ENCODE results near the gene HSPB3.

HSPB3 gene

DNA sequence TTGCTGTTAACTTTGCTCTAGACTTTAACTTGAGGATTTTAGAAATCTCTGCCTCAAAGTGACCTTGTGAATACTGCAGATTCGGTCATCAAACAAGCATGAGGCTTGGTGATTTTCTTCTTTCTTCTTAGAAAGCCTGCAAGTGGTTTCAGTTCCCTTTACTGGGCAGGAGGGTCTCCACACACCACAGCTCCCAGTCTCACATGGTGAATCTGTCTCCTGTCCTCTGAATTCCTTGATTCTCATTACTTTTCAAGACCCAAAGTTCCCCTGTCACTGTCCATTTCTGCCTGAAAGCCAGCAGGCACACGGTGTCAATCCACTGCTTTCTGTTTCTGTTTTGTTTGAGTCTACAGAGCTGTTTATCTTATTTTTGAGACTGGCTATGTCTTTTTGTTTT is 14.1 kb downstream of the HSPB3 start:
- no peaks in the 10 kb centered on the region for H3K9me3 ChIP-seq
- H3K27ac ChIP-seq = no peak overlapping the region
- TF ChIP-seq, protein P1, sequence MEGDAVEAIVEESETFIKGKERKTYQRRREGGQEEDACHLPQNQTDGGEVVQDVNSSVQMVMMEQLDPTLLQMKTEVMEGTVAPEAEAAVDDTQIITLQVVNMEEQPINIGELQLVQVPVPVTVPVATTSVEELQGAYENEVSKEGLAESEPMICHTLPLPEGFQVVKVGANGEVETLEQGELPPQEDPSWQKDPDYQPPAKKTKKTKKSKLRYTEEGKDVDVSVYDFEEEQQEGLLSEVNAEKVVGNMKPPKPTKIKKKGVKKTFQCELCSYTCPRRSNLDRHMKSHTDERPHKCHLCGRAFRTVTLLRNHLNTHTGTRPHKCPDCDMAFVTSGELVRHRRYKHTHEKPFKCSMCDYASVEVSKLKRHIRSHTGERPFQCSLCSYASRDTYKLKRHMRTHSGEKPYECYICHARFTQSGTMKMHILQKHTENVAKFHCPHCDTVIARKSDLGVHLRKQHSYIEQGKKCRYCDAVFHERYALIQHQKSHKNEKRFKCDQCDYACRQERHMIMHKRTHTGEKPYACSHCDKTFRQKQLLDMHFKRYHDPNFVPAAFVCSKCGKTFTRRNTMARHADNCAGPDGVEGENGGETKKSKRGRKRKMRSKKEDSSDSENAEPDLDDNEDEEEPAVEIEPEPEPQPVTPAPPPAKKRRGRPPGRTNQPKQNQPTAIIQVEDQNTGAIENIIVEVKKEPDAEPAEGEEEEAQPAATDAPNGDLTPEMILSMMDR (IDR thresholded peaks at IDR 0.05) = no peak
- H3K27me3 ChIP-seq = no peaks in the 10 kb centered on the region
- H3K4me1 ChIP-seq (ENCODE audit: control insufficient read depth in 1 of 2, insufficient read depth in 1 of 2, low read depth in 1 of 2, low read length in 1 of 2) = no peaks in the 10 kb centered on the region
- H3K36me3 ChIP-seq = no peaks in the 10 kb centered on the region
- H3K4me3 ChIP-seq (ENCODE audit: low read depth in 1 of 2, low read length in 1 of 2) = no peak overlapping the region

DNA sequence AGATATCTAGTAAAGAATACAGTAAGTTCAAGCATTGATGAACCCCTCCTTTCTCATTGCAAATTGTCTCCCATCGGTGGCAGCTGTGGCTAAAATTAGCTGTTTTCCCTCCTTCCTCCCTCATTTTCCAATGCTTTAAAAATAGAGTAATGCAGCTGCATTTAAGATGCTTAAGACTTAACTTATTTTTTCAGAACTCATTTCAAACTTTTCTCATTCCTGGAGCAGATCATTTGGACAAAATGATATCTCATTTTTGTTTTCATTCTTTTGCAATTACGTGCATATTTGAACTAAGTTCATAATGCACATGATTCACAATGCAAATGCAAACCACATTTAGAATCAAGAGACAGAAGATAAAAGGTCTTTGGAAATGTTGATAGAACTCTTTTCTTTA is 14.6 kb downstream of the HSPB3 start:
- Histone ChIP-seq H3K4me3 (ENCODE audit: low read depth in 1 of 2, low read length in 1 of 2) (no peak overlapping the region), H3K4me1 (ENCODE audit: control insufficient read depth in 1 of 2, insufficient read depth in 1 of 2, low read depth in 1 of 2, low read length in 1 of 2) (no peaks in the 10 kb centered on the region), H3K9me3 (no peaks in the 10 kb centered on the region), H3K36me3 (no peaks in the 10 kb centered on the region), H3K27ac (no peak overlapping the region), H3K27me3 (no peaks in the 10 kb centered on the region)
- TF ChIP-seq, protein P1 (IDR thresholded peaks at IDR 0.05) = no peak

DNA sequence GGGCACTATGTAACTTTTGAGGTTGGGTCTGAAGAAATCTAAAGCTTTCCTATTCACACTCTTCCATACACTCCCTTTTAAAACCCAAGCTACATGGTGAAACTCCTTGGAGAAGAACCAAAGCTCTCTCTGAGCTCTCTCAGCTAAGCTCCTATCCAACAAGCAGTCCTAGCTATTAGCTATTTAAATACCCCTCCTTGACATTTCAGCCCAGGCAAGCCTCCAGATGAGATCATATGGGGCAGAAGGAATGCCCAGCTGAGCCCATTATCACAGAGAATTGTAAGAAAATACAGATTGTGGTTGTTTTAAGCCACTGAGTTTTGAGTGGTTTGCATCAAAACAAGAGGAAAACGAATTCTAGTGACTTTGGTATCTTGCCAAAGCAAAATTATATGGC is 15.2 kb downstream of the HSPB3 start:
- H3K27ac ChIP-seq = no peak overlapping the region

DNA sequence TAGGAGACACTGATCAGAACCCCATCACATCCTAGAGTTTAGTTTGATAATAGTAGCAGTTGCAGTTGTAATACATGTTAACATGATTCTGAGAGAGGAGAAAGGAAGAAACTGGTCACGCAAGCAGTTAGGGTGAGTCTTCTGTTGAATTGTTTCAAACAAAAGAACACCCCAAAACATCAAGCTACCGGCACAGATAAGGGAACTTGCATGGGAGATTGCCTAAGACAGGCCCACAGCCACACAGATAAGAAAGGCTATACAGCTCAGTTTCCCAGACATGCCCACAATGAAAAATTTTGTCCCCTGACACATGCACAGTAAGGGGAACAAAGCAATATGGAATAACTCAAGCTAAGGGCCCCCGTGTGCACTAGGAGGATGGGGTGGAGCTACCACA is 15.9 kb downstream of the HSPB3 start:
- H3K27me3 ChIP-seq = no peaks in the 10 kb centered on the region
- H3K4me1 ChIP-seq (ENCODE audit: control insufficient read depth in 1 of 2, insufficient read depth in 1 of 2, low read depth in 1 of 2, low read length in 1 of 2) = no peaks in the 10 kb centered on the region
- TF ChIP-seq, protein P1 (IDR thresholded peaks at IDR 0.05) = no peak
- H3K36me3 ChIP-seq = no peaks in the 10 kb centered on the region
- H3K4me3 ChIP-seq (ENCODE audit: low read depth in 1 of 2, low read length in 1 of 2) = no peak overlapping the region
- H3K27ac ChIP-seq = no peak overlapping the region
- H3K9me3 ChIP-seq = no peaks in the 10 kb centered on the region

More for the DNA sequence above, 15.2 kb downstream of the HSPB3 start:
- Histone ChIP-seq H3K27me3 (no peaks in the 10 kb centered on the region), H3K4me1 (ENCODE audit: control insufficient read depth in 1 of 2, insufficient read depth in 1 of 2, low read depth in 1 of 2, low read length in 1 of 2) (no peaks in the 10 kb centered on the region), H3K4me3 (ENCODE audit: low read depth in 1 of 2, low read length in 1 of 2) (no peak overlapping the region), H3K36me3 (no peaks in the 10 kb centered on the region), H3K9me3 (no peaks in the 10 kb centered on the region)
- TF ChIP-seq, protein P1 (IDR thresholded peaks at IDR 0.05) = no peak

DNA sequence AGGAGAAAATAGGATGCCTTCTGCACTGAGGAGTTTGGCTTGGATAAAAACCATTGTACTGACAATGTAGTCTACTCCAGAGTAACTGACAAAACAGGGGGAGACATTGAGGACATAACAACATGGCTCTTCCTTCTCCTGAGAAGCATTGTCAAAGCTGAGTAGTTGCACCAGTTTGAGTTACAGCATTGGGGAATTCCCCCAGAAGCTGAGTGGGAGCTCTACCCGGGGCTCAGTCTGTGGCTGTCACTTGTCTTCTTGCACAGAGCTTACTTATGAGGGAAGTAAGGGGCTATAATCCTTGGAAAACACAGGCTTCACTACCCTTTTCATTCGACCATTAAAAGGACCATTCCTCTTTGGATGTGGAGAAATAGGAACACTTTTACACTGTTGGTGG is 21.2 kb downstream of the HSPB3 start:
- H3K4me1 ChIP-seq (ENCODE audit: control insufficient read depth in 1 of 2, insufficient read depth in 1 of 2, low read depth in 1 of 2, low read length in 1 of 2) = no peaks in the 10 kb centered on the region
- no peaks in the 10 kb centered on the region for H3K9me3 ChIP-seq
- H3K27ac ChIP-seq = no peak overlapping the region
- TF ChIP-seq, protein P1 (IDR thresholded peaks at IDR 0.05) = no peak
- no peaks in the 10 kb centered on the region for H3K27me3 ChIP-seq
- H3K4me3 ChIP-seq (ENCODE audit: low read depth in 1 of 2, low read length in 1 of 2) = no peak overlapping the region
- H3K36me3 ChIP-seq = no peaks in the 10 kb centered on the region

DNA sequence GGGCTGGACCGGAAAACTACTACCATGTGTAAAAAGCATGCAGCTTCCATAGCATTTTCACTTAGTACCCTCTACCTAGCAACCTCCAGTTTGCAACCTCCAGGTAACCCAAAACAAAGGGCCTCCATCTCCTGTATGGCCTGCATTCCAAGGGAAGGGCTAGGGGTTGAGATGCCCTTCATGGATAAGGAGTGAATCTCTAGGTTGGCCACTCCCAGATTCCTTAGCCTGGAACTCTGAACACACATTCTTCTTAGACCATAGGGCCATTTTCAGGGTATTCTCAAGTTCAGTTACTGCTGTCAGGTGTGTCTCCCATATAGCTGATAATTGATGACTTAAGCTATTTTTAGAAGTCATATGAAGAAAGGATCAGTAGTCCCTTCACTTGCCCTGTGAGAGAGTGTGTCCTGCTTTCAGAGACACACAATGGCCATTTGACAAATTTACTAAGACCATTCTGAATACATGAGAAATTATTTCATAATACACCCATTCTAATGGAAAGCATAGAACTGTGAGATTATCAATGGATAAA is 22.5 kb downstream of the HSPB3 start:
- no peak overlapping the region for H3K27ac ChIP-seq
- H3K4me1 ChIP-seq (ENCODE audit: control insufficient read depth in 1 of 2, insufficient read depth in 1 of 2, low read depth in 1 of 2, low read length in 1 of 2) = no peaks in the 10 kb centered on the region
- no peaks in the 10 kb centered on the region for H3K27me3 ChIP-seq
- no peak overlapping the region for H3K4me3 ChIP-seq (ENCODE audit: low read depth in 1 of 2, low read length in 1 of 2)
- no peaks in the 10 kb centered on the region for H3K36me3 ChIP-seq
- no peaks in the 10 kb centered on the region for H3K9me3 ChIP-seq
- TF ChIP-seq, protein P1 (IDR thresholded peaks at IDR 0.05) = no peak
